PC-3 (cell line): Measurements from ENCODE around the gene ATXN10. TPM values are rescaled to one million over a fixed set of nuclear protein-coding genes. Genes with fewer than 3 reads are reported as not detected.

Experiments used
- ATAC-seq: fragments of 200-7000 bp; cut with Tn5 transposase; 2 replicates; pipeline ENCODE4 v1.9.1; 2020; ENCODE audit warnings: mild to moderate bottlenecking, moderate library complexity
- BruUV-seq: library from RNA; stranded (reverse); fragments of 400-500 nt; replicated peaks from 2 replicates; lab custom pipeline; 2021; lab: Mats Ljungman, UMichigan
- CTCF ChIA-PET: fragments of 300-600 bp; sonication (Branson Sonifier 250); formaldehyde crosslinking; loops from one replicate; lab custom pipeline; 2022; ENCODE audit warnings: antibody characterized with exemption; lab: Charles Lee
- POLR2A ChIA-PET: fragments of 300-600 bp; sonication (Branson Sonifier 250); formaldehyde crosslinking; loops from one replicate; lab custom pipeline; 2022; ENCODE audit warnings: antibody characterized with exemption; ENCODE audit not compliant: unreplicated experiment; lab: Charles Lee
- DNase-seq: peaks from one replicate; pipeline ENCODE4 v3.0.0-alpha.2; 2015
- H2AFZ ChIP-seq: fragments of 300-600 bp; sonication (generic); 2 replicates; pipeline ENCODE4 v1.6.0; 2016; ENCODE audit warnings: antibody characterized with exemption, low read length
- H3F3A ChIP-seq: fragments of 300-600 bp; sonication (generic); one replicate; pipeline ENCODE4 v1.6.0; 2017; ENCODE audit warnings: antibody characterized with exemption, low read length, control low read depth, mild to moderate bottlenecking; ENCODE audit not compliant: unreplicated experiment
- H3K27ac ChIP-seq: fragments of 300-600 bp; sonication (generic); 2 replicates; pipeline ENCODE4 v1.5.1; 2016; ENCODE audit warnings: mild to moderate bottlenecking, low read length
- H3K27me3 ChIP-seq: fragments of 300-600 bp; sonication (generic); 2 replicates; pipeline ENCODE4 v1.6.1; 2016; ENCODE audit warnings: low read length, mixed read lengths
- H3K36me3 ChIP-seq: fragments of 300-600 bp; sonication (generic); 2 replicates; pipeline ENCODE4 v1.6.1; 2016; ENCODE audit warnings: low read depth, mixed run types, low read length, mixed read lengths
- H3K4me1 ChIP-seq: fragments of 300-600 bp; sonication (generic); 2 replicates; pipeline ENCODE4 v1.5.1; 2016; ENCODE audit warnings: low read length; ENCODE audit not compliant: insufficient read depth
- H3K4me2 ChIP-seq: fragments of 300-600 bp; sonication (generic); 2 replicates; pipeline ENCODE4 v1.6.0; 2016; ENCODE audit warnings: low read length
- H3K4me3 ChIP-seq: fragments of 300-600 bp; sonication (generic); 2 replicates; pipeline ENCODE4 v1.5.1; 2016; ENCODE audit warnings: mild to moderate bottlenecking, low read length, mixed read lengths
- H3K79me2 ChIP-seq: fragments of 300-600 bp; sonication (generic); 2 replicates; pipeline ENCODE4 v1.6.1; 2017; ENCODE audit warnings: low read length, mixed read lengths
- H3K9ac ChIP-seq: fragments of 300-600 bp; sonication (generic); 2 replicates; pipeline ENCODE4 v1.6.0; 2016; ENCODE audit warnings: mild to moderate bottlenecking, low read length
- H3K9me2 ChIP-seq: fragments of 300-600 bp; sonication (generic); replicated peaks from 2 replicates; pipeline ENCODE4 v1.6.1; 2016; ENCODE audit warnings: mixed run types, low read length, mixed read lengths
- H3K9me3 ChIP-seq: fragments of 300-600 bp; sonication (generic); 2 replicates; pipeline ENCODE4 v1.6.1; 2016; ENCODE audit warnings: low read length, mixed read lengths
- H4K20me1 ChIP-seq: fragments of 300-600 bp; sonication (generic); 2 replicates; pipeline ENCODE4 v1.6.1; 2016; ENCODE audit warnings: low read length, mixed read lengths
- CTCF ChIP-seq: fragments of 300-600 bp; sonication (generic); conservative IDR thresholded peaks from 2 replicates; pipeline ENCODE4 v1.5.1; 2017; ENCODE audit warnings: antibody characterized with exemption, low read depth, mild to moderate bottlenecking, low read length
- EZH2 ChIP-seq: fragments of 300-600 bp; sonication (generic); IDR thresholded peaks from one replicate; pipeline ENCODE4 v1.6.1; 2017; ENCODE audit warnings: antibody characterized with exemption, mild to moderate bottlenecking, low read length; ENCODE audit not compliant: unreplicated experiment
- EZH2phosphoT487 ChIP-seq: fragments of 300-600 bp; sonication (generic); IDR thresholded peaks from 2 replicates; pipeline ENCODE4 v1.6.1; 2018; ENCODE audit warnings: mild to moderate bottlenecking, antibody characterized with exemption, low read length, borderline replicate concordance
- intact Hi-C: fragments of 100-400 bp; cut with micrococcal nuclease; formaldehyde crosslinking; loops from 2 replicates; pipeline ENCODE4 v1.9.0; 2023
- total RNA-seq: library from RNA; depleted of rRNA; stranded (reverse); fragments of >200 nt; gene quantifications from 2 replicates; pipeline ENCODE4 v1.2.3, GENCODE V29; 2014

The ATXN10 gene
- total RNA-seq, 1 experiment from 2014 or later = 40.6 TPM

DNA sequence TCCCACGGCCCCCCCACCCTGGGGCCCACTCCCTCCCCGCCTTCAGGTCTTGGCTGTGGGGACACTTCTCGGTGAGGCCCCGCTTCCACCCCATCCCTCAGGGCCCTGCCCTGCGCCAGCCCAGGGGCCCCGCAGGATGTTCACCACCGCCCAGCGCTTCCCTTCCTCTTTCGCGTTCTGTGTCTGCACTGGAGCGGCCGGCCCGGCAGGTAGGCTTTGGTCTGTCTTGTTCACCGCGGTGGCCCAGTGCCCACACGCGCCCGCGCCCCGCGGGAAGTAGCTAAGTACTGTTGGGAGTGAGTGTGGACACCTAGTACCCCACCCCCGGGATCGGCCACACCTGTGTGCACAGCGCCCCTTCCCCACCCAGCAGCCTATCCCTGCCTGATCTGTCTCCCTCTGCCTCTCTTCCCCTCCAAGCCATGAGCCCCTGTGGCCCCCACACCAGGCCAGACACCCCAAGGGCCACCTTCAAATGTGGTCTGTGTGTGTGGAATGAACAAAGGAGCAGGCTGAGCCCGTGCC is 219.9 kb downstream of the ATXN10 start:
- H3K27ac ChIP-seq = no peak overlapping the region
- ChIA-PET CTCF (no interaction called here), POLR2A (no interaction called here)
- no peaks in the 10 kb centered on the region for H3K36me3 ChIP-seq
- H3K27me3 ChIP-seq = no peaks in the 10 kb centered on the region
- H3K79me2 ChIP-seq = no peaks in the 10 kb centered on the region
- no peak overlapping the region for H3K9ac ChIP-seq
- no peak for TF ChIP-seq EZH2phosphoT487
- no peak for TF ChIP-seq CTCF
- no peak for TF ChIP-seq EZH2
- no peaks in the 10 kb centered on the region for H3K9me2 ChIP-seq
- H3F3A ChIP-seq = no peaks in the 10 kb centered on the region
- H3K4me3 ChIP-seq = no peak overlapping the region
- DNase-seq (no peak), ATAC-seq (no peak)
- no TSS peak for BruUV-seq
- peaks cover 26% of the 10 kb centered on the region for H3K4me1 ChIP-seq
- intact Hi-C loops = no loop called here
- H2AFZ ChIP-seq = no peak overlapping the region
- H3K9me3 ChIP-seq = no peaks in the 10 kb centered on the region
- H4K20me1 ChIP-seq = no peaks in the 10 kb centered on the region
- H3K4me2 ChIP-seq = no peak overlapping the region

- no TSS peak for BruUV-seq
Measured at GRCh38 chr22:45891996-45892621, 220.5 kb downstream of the ATXN10 start.

More at GRCh38 chr22:45891996-45892621, 220.5 kb downstream of the ATXN10 start:
- ChIA-PET CTCF (no interaction called here), POLR2A (interaction anchor here (0.8 kb wide), 1 partner anchor 172 kb away, joined by 8 read pairs; no protein-coding TSS in a partner anchor)
- H3K36me3 ChIP-seq = no peaks in the 10 kb centered on the region
- TF ChIP-seq CTCF = no peak
- no peak for TF ChIP-seq EZH2
- no peak for TF ChIP-seq EZH2phosphoT487
- H3K4me1 ChIP-seq = peaks cover 30% of the 10 kb centered on the region
- H2AFZ ChIP-seq = no peak overlapping the region
- H3K9me2 ChIP-seq = no peaks in the 10 kb centered on the region
- H3K4me3 ChIP-seq = no peak overlapping the region
- no peak overlapping the region for H3K4me2 ChIP-seq
- H3K79me2 ChIP-seq = no peaks in the 10 kb centered on the region
- DNase-seq = no peak
- H4K20me1 ChIP-seq = no peaks in the 10 kb centered on the region
- no peaks in the 10 kb centered on the region for H3K27me3 ChIP-seq
- H3K9me3 ChIP-seq = no peaks in the 10 kb centered on the region
- intact Hi-C loops = no loop called here
- no peak for ATAC-seq
- H3K9ac ChIP-seq = no peak overlapping the region
- no peak overlapping the region for H3K27ac ChIP-seq
- no peaks in the 10 kb centered on the region for H3F3A ChIP-seq
